Upper lobe of left lung (tissue), 4 donors: ENCODE data around the gene PCGF3.

Experiments
- POLR2A ChIP-seq, 4 donors: fragments of 450-650 bp; IDR thresholded peaks; one replicate each; pipeline ENCODE4 v1.5.1; 2016 to 2017; ENCODE audit warnings: antibody characterized with exemption in 4 of 4, mild to moderate bottlenecking in 2 of 4
- TF ChIP-seq, protein P1 (sequence below), 6 experiments: fragments of 450-650 bp in 4 of 6; fragments of 200-600 bp in 2 of 6; sonication (generic) in 2 of 6; IDR thresholded peaks; one replicate each; pipeline ENCODE4 v1.5.1; 2016 to 2019; ENCODE audit warnings: antibody characterized with exemption in 6 of 6

DNA sequence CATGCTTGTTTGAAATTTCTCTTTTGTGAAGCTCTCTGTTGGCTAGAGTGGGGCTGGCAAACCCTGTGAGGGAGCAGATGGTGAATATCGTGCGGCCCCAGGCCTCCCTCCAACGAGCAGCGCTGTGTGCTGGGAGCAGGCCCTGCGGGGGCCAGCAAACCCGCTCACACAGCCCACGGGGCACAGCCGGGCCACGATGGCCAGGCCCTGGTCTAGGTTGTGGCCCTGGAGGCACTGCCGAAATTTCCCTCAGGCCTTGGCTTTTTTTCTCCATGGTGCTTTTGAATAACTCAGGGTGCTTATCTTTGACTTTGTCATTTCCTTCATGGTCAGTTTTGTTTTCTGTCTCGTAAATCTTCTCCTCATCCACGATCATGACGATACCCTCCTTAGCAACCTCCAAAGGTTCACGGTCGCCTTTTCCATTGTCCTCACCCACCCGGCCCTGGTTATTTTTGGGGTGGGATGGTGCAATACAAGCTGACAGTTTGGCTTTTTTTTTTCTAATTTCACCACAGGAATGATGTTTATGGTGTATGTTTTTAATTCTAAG, 20.7 kb downstream of the PCGF3 start:
- no peak for TF ChIP-seq POLR2A (IDR thresholded peaks at IDR 0.05)
- TF ChIP-seq, protein P1, sequence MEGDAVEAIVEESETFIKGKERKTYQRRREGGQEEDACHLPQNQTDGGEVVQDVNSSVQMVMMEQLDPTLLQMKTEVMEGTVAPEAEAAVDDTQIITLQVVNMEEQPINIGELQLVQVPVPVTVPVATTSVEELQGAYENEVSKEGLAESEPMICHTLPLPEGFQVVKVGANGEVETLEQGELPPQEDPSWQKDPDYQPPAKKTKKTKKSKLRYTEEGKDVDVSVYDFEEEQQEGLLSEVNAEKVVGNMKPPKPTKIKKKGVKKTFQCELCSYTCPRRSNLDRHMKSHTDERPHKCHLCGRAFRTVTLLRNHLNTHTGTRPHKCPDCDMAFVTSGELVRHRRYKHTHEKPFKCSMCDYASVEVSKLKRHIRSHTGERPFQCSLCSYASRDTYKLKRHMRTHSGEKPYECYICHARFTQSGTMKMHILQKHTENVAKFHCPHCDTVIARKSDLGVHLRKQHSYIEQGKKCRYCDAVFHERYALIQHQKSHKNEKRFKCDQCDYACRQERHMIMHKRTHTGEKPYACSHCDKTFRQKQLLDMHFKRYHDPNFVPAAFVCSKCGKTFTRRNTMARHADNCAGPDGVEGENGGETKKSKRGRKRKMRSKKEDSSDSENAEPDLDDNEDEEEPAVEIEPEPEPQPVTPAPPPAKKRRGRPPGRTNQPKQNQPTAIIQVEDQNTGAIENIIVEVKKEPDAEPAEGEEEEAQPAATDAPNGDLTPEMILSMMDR (IDR thresholded peaks at IDR 0.05) = no peak
